ENCODE results near the gene IFNL3. TPM values are rescaled to one million over a fixed set of nuclear protein-coding genes. Genes with fewer than 3 reads are reported as not detected.

IFNL3 gene
- total and polyA plus RNA-seq, 2 of the 13 experiments (the other 11 are each of a cell fraction or from before 2014, with no cell fraction given): not detected

GRCh38 chr19:39253374-39254149 is 8.8 kb upstream of the IFNL3 start:
- H4K20me1 ChIP-seq (ENCODE audit: insufficient read depth, low read length): no peaks in the 10 kb centered on the region
- in situ Hi-C loops (cut with HindIII; ENCODE audit: extremely low pct_ligation_motif_present, low pct_unique_long_range_greater_than_20kb) (no loop called here), intact Hi-C loops (cut with micrococcal nuclease; ENCODE audit: unreplicated experiment) (no loop called here)
- H3K27ac ChIP-seq (ENCODE audit: extremely low read length, insufficient read depth, low read length): no peak overlapping the region
- DNase-seq (ENCODE audit: low spot score) (no peak), FAIRE-seq (no peak), ATAC-seq (no peak)
- 32% methylated on average over 8 of the region's 8 CpGs for WGBS (ENCODE audit: low lambda C conversion rate)
- H3K79me2 ChIP-seq (ENCODE audit: insufficient read depth, low read length): no peaks in the 10 kb centered on the region
- no peaks in the 10 kb centered on the region for H3K9me3 ChIP-seq (ENCODE audit: low read length)
- H2AFZ ChIP-seq (ENCODE audit: low read length): no peak overlapping the region
- BruUV-seq (replicated peaks): no TSS peak
- H3K36me3 ChIP-seq (replicated peaks in 1 of 2; ENCODE audit: control insufficient read depth in 1 of 2, insufficient read depth in 2 of 2, low read length in 2 of 2): no peaks in the 10 kb centered on the region
- H3K27me3 ChIP-seq (ENCODE audit: control insufficient read depth in 1 of 2, insufficient read depth in 2 of 2, low read length in 2 of 2): peaks cover 0 to 6% of the 10 kb centered on the region in 2 experiments; a peak in 1 of 5 replicates
- CTCF ChIA-PET (ENCODE audit: low intra/inter-chr PET ratio, low total read pairs): no interaction called here
- H3K9ac ChIP-seq (ENCODE audit: insufficient read depth, low read depth, low read length): no peak overlapping the region
- no peak overlapping the region for H3K4me3 ChIP-seq (replicated peaks in 1 of 3; ENCODE audit: insufficient read depth in 1 of 3, low read depth in 2 of 3, low read length in 3 of 3)
- no peak overlapping the region for H3K4me2 ChIP-seq (ENCODE audit: low read depth, low read length)
- no peak for TF ChIP-seq REXO4 (CRISPR knock-in tag; IDR thresholded peaks at IDR 0.05; ENCODE audit: borderline replicate concordance)
- no peak for TF ChIP-seq KLF12 (CRISPR knock-in tag; IDR thresholded peaks at IDR 0.05; ENCODE audit: borderline replicate concordance)
- no peak for TF ChIP-seq KMT2A (CRISPR knock-in tag; IDR thresholded peaks at IDR 0.05)
- no peak for TF ChIP-seq SMAD1 (CRISPR knock-in tag; IDR thresholded peaks at IDR 0.05; ENCODE audit: borderline replicate concordance, low read depth)
- no peak for TF ChIP-seq PREB (CRISPR knock-in tag; IDR thresholded peaks at IDR 0.05)
- no peak for TF ChIP-seq RFXANK (CRISPR knock-in tag; IDR thresholded peaks at IDR 0.05)
- TF ChIP-seq MTERF4 (CRISPR knock-in tag; IDR thresholded peaks at IDR 0.05): no peak
- TF ChIP-seq ONECUT2 (CRISPR knock-in tag; IDR thresholded peaks at IDR 0.05): no peak
- no peak for TF ChIP-seq BRCA1 (CRISPR knock-in tag; IDR thresholded peaks at IDR 0.05)
- no peak for TF ChIP-seq ZBTB7A (CRISPR knock-in tag; IDR thresholded peaks at IDR 0.05)
- no peak for TF ChIP-seq KAT2B (IDR thresholded peaks at IDR 0.05; ENCODE audit: borderline replicate concordance, low read depth, low read length)
- no peak for TF ChIP-seq ZNF329 (CRISPR knock-in tag; IDR thresholded peaks at IDR 0.05; ENCODE audit: low read depth)
- no peak for TF ChIP-seq FOXA3 (CRISPR knock-in tag; IDR thresholded peaks at IDR 0.05)
- no peak for TF ChIP-seq ARID2 (CRISPR knock-in tag; IDR thresholded peaks at IDR 0.05; ENCODE audit: borderline replicate concordance)
- H3K4me1 ChIP-seq (ENCODE audit: insufficient read depth, low read length): peaks cover 10% of the 10 kb centered on the region
- POLR2A ChIA-PET: no interaction called here
